Measurements from ENCODE around the gene PRSS8.
A peak's percentile ranks its signal among the peaks of the same experiment; 100 is the strongest.
"Not testable (repeated sequence)": the region's sequence is repeated elsewhere in the genome, so short reads cannot be mapped to it uniquely, and the experiment has no call there.

The PRSS8 gene

GRCh38 chr16:31179219-31179746 is 43.8 kb upstream of the PRSS8 start:
- H3K4me3 ChIP-seq (replicated peaks in 1 of 2; ENCODE audit: low read depth in 2 of 2, low read length in 2 of 2), result peak overlapping the region; percentile 91 to 92
- TF ChIP-seq, protein P1, sequence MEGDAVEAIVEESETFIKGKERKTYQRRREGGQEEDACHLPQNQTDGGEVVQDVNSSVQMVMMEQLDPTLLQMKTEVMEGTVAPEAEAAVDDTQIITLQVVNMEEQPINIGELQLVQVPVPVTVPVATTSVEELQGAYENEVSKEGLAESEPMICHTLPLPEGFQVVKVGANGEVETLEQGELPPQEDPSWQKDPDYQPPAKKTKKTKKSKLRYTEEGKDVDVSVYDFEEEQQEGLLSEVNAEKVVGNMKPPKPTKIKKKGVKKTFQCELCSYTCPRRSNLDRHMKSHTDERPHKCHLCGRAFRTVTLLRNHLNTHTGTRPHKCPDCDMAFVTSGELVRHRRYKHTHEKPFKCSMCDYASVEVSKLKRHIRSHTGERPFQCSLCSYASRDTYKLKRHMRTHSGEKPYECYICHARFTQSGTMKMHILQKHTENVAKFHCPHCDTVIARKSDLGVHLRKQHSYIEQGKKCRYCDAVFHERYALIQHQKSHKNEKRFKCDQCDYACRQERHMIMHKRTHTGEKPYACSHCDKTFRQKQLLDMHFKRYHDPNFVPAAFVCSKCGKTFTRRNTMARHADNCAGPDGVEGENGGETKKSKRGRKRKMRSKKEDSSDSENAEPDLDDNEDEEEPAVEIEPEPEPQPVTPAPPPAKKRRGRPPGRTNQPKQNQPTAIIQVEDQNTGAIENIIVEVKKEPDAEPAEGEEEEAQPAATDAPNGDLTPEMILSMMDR (IDR thresholded peaks at IDR 0.05; ENCODE audit: low read depth, low read length), result no peak
- peak in 1 of 2 donors; percentile 28 for DNase-seq (ENCODE audit: low read depth in 2 of 2)

DNA sequence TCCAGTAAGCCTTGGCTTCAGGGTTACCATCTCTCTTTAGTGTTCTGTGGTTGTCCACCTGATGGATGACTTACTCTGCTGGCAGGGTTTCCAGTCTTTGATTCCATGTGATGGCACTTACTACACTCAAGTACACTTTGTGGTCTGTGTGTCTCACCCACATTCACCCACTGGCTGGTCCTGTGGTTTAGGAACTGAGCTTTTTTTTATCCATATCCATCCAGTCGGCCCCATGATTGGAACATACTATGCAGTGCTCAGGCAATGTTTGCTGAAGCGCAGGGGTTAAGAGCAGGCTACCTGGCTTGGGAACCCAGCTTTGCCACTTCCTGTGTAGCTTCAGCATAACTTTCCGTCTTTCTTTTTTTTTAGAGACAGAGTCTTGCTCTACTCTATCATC is 41.6 kb upstream of the PRSS8 start:
- DNase-seq (ENCODE audit: low read depth in 2 of 2), result peak; percentile 36 to 37
- TF ChIP-seq, protein P1 (IDR thresholded peaks at IDR 0.05; ENCODE audit: low read depth, low read length), result no peak
- H3K4me3 ChIP-seq (replicated peaks in 1 of 2; ENCODE audit: low read depth in 2 of 2, low read length in 2 of 2), result no peak overlapping the region

GRCh38 chr16:31170048-31170447 is 34.5 kb upstream of the PRSS8 start:
- peak in 1 of 2 donors; percentile 21 for DNase-seq (ENCODE audit: low read depth in 2 of 2)
- H3K4me3 ChIP-seq (replicated peaks in 1 of 2; ENCODE audit: low read depth in 2 of 2, low read length in 2 of 2), result not testable (repeated sequence)

- DNase-seq (ENCODE audit: low read depth in 2 of 2), result no peak
- H3K4me3 ChIP-seq (replicated peaks in 1 of 2; ENCODE audit: low read depth in 2 of 2, low read length in 2 of 2), result no peak overlapping the region
- TF ChIP-seq, protein P1 (IDR thresholded peaks at IDR 0.05; ENCODE audit: low read depth, low read length), result no peak
These were observed 33.3 kb upstream of the PRSS8 start for GRCh38 chr16:31168848-31169247.

DNA sequence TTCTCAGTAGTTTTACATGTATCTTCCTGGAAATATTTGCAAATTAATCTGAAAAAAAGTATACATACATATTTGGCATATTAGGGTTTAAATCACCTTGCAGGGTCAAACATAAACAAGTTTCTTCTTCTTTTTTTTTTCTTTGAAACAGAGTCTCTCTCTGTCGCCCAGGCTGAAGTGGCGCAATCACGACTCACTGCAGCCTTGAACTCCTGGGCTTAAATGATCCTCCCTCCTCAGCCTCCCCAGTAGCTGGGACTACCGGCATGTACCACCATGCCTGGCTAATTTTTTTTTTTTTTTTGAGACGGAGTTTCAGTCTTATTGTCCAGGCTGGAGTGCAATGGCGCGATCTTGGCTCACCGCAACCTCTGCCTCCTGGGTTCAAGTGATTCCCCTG is 31.8 kb upstream of the PRSS8 start:
- H3K4me3 ChIP-seq (replicated peaks in 1 of 2; ENCODE audit: low read depth in 2 of 2, low read length in 2 of 2), result no peak overlapping the region
- no peak for DNase-seq (ENCODE audit: low read depth in 2 of 2)

DNA sequence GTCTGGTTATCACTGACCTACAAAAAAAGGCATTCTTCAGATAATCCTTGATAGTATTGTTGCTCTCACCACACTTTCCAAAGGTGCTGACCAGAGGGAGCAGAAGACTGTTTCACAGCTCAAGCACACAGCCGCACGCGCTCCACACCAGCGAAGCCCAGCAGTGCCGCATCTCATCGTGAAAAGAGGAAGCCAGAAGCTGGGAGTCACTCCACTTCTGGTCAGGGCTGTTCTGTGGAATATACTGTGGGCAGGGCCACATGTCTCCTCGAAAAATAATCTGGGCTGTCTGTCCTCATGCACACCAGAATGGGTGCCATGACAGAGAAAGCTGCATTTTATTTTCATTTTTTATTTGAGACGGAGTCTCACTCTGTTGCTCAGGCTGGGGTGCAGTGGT is 21.6 kb upstream of the PRSS8 start:
- TF ChIP-seq, protein P1 (IDR thresholded peaks at IDR 0.05; ENCODE audit: low read depth, low read length), result no peak
- H3K4me3 ChIP-seq (replicated peaks in 1 of 2; ENCODE audit: low read depth in 2 of 2, low read length in 2 of 2), result no peak overlapping the region
- DNase-seq (ENCODE audit: low read depth in 2 of 2), result no peak

More for the DNA sequence above, 31.8 kb upstream of the PRSS8 start:
- TF ChIP-seq, protein P1 (IDR thresholded peaks at IDR 0.05; ENCODE audit: low read depth, low read length), result no peak

GRCh38 chr16:31150976-31151375 is 15.4 kb upstream of the PRSS8 start:
- not testable (repeated sequence) for DNase-seq (ENCODE audit: low read depth in 2 of 2); H3K4me3 ChIP-seq (replicated peaks in 1 of 2; ENCODE audit: low read depth in 2 of 2, low read length in 2 of 2)
